Measurements from ENCODE around the gene NFIC.

- no peak for TF ChIP-seq CTCF (conservative IDR thresholded peaks at IDR 0.05 in 1 of 2, IDR thresholded peaks at IDR 0.05 in 1 of 2; ENCODE audit: extremely low read depth in 1 of 2, insufficient read depth in 1 of 2, low read depth in 1 of 2, low read length in 2 of 2)
- no peak for TF ChIP-seq EZH2 (IDR thresholded peaks at IDR 0.05; ENCODE audit: borderline replicate concordance, low read length)
Measured at GRCh38 chr19:3357992-3358688, 8.2 kb upstream of the NFIC start.

Data from mammary epithelial cell (primary cell).